ENCODE measurements around the gene COL15A1. TPM values are rescaled to one million over a fixed set of nuclear protein-coding genes. Genes with fewer than 3 reads are reported as not detected.

COL15A1 gene
- total RNA-seq, 6 experiments from 2014 or later, result 0.20 to 0.50 (median 0.32) TPM

GRCh38 chr9:98929895-98930341 lies 13.8 kb upstream of the COL15A1 start:
- H3K27ac Mint-ChIP-seq, result no peak overlapping the region
- H3K4me3 Mint-ChIP-seq, result no peak overlapping the region
- H3K4me1 Mint-ChIP-seq (ENCODE audit: low read depth), result peaks cover 5% of the 10 kb centered on the region; the same call in 1 of the 2 replicates
- TF ChIP-seq CTCF (IDR thresholded peaks at IDR 0.05), result no peak
- peaks cover 21% of the 10 kb centered on the region for H3K27me3 Mint-ChIP-seq (ENCODE audit: insufficient read depth)
- no peak for DNase-seq
- H3K36me3 Mint-ChIP-seq (ENCODE audit: low read depth), result no peaks in the 10 kb centered on the region
- H3K9me3 Mint-ChIP-seq, result no peaks in the 10 kb centered on the region

GRCh38 chr9:98930792-98931191 lies 12.9 kb upstream of the COL15A1 start:
- no peaks in the 10 kb centered on the region for H3K36me3 Mint-ChIP-seq (ENCODE audit: low read depth)
- no peak overlapping the region for H3K4me3 Mint-ChIP-seq
- H3K9me3 Mint-ChIP-seq, result no peaks in the 10 kb centered on the region
- peaks cover 17% of the 10 kb centered on the region for H3K27me3 Mint-ChIP-seq (ENCODE audit: insufficient read depth)
- no peak for DNase-seq
- no peak overlapping the region for H3K27ac Mint-ChIP-seq
- no peak for TF ChIP-seq CTCF (IDR thresholded peaks at IDR 0.05)
- no peaks in the 10 kb centered on the region for H3K4me1 Mint-ChIP-seq (ENCODE audit: low read depth)

GRCh38 chr9:98931600-98932389 lies 11.9 kb upstream of the COL15A1 start:
- no peak for DNase-seq
- Mint-ChIP-seq H3K27ac (no peak overlapping the region), H3K4me3 (no peak overlapping the region), H3K4me1 (ENCODE audit: low read depth) (no peaks in the 10 kb centered on the region), H3K27me3 (ENCODE audit: insufficient read depth) (peaks cover 21% of the 10 kb centered on the region), H3K9me3 (no peaks in the 10 kb centered on the region), H3K36me3 (ENCODE audit: low read depth) (no peaks in the 10 kb centered on the region)
- no peak for TF ChIP-seq CTCF (IDR thresholded peaks at IDR 0.05)

- no peak for TF ChIP-seq CTCF (IDR thresholded peaks at IDR 0.05)
- H3K27me3 Mint-ChIP-seq (ENCODE audit: insufficient read depth), result peaks cover 24% of the 10 kb centered on the region
- H3K36me3 Mint-ChIP-seq (ENCODE audit: low read depth), result no peaks in the 10 kb centered on the region
- H3K4me1 Mint-ChIP-seq (ENCODE audit: low read depth), result no peaks in the 10 kb centered on the region
- no peak overlapping the region for H3K27ac Mint-ChIP-seq
- no peaks in the 10 kb centered on the region for H3K9me3 Mint-ChIP-seq
- no peak for DNase-seq
- no peak overlapping the region for H3K4me3 Mint-ChIP-seq
Measured at GRCh38 chr9:98933185-98933584, 10.5 kb upstream of the COL15A1 start.

GRCh38 chr9:98933890-98934289 lies 9.8 kb upstream of the COL15A1 start:
- Mint-ChIP-seq H3K27ac (no peak overlapping the region), H3K4me1 (ENCODE audit: low read depth) (no peaks in the 10 kb centered on the region), H3K36me3 (ENCODE audit: low read depth) (no peaks in the 10 kb centered on the region), H3K9me3 (no peaks in the 10 kb centered on the region), H3K27me3 (ENCODE audit: insufficient read depth) (peaks cover 29% of the 10 kb centered on the region), H3K4me3 (no peak overlapping the region)
- no peak for TF ChIP-seq CTCF (IDR thresholded peaks at IDR 0.05)
- DNase-seq, result no peak
